GM18861 (cell line): ENCODE data around the gene MICAL2.

Experiments
- ATAC-seq: cut with Tn5 transposase; IDR thresholded peaks from one replicate; pipeline ENCODE4 v1.9.1; 2021; ENCODE audit not compliant: unreplicated experiment

The MICAL2 gene

DNA sequence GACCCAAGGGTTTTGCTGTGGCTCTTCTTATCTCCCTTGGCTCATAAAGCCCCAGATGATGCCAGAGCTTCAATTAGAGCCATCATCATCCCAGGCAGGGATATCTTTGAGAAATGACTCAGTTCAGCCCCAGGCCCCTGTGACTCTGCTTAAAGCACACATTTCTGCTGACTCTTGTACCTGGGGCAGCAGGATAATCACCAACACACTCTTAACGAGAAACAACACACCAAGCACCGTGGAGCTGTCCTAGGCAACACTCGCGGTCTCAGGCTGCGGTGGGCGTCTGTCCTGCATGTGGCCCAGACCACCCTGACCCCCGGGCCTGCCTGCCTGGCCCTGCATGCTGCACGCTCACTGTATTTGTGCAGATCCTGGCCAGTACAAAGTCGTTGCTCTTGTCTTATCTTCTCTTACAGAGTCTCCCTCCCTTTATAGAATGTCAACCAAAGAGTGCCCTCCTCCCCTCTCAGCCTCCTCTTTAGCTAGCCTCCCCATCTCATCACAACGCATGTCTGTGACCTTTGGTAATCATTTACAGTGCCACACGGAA is 152.8 kb downstream of the MICAL2 start:
- no peak for ATAC-seq

DNA sequence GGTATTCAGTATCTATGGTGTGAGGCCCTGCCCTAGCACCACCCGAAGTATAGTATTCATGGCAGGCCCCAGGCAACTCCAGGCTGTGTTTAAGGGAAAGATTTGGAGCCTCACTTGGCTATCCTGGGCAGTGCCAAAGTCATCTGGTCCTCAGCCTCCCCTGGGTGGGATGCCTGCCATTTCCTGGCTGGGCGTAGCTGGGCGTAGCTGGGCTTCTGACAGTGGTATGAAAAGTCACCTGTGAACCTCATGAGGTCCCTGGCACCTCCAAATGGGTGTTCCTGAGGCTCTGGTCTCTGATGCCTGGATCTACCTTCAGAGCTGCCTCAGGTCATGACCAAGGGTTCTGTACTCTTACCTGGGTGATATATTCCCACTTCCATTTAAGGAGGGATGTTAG is 154.0 kb downstream of the MICAL2 start:
- ATAC-seq, result no peak

DNA sequence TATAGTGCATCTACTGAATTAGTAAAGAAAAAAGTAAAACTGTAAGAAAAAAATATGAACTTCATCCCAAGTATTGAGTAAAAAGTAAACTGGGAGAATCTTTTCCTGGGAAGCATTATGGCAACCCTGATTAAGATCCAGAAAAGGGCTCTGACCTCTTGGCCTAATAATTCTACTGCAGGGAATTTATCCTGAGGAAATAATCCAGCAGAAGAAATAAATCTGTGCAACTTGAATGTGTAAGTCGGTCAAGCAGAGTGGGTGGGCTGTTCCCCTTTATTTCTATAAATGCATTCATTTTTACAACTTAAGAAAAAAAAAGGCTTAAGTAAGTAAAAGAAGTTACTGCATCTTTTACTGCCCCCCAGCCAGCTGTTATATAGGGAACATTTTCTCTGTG is 155.7 kb downstream of the MICAL2 start:
- no peak for ATAC-seq

DNA sequence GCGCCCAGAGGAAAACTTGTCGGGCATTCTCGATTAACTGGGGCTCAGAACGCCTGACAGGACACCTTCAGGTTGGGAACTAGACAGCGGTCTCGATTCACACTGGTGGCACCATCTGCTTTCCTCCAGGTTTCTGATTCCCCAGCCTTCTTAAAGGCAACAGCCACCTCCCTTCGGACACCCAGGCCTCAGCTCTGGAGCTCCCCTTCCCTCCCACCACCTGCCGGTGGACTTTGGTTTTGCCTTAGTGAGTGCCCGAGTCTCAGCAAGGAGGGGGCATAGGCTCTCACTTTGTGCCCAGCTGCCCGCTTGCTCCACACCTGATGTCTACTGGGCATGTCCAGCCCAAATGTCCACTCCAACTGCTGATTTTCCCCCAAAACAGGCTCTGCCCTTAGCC is 156.6 kb downstream of the MICAL2 start:
- ATAC-seq, result no peak

DNA sequence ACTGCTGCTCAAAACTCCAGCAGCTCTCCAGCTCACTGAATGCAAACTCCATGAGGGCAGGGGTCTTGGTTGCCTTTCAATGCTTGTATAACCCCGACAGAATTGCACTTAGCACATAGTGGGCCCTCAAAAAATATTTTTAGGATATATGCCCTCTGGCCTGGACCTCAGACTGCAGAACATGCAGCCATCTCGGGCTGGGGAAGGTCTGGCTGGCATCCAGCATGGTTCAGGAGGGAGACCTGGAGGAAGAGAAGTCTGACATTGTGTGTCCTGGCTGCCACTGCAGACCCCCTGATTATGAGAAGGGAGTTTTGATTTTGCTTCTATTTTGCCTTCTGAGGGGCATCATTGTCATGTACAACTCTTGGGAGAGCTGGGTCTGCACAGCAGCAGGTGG is 157.5 kb downstream of the MICAL2 start:
- ATAC-seq, result no peak

DNA sequence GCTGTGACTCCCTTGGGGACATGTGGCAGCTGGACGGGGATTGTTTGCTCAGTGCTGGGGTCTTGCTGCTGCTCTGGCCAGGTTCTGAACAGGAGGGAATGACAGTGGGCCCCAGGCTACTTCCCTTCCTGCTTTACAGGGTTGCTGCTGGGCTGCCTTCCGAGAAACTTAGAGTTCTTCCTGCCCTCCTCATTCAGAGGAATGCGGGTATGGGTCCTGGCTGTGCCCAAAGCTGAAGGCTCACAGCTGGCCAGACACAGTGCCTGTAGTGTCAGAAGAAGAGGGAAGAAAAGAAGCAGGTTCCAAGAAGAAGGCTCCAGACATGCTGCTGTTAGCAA is 158.7 kb downstream of the MICAL2 start:
- no peak for ATAC-seq

DNA sequence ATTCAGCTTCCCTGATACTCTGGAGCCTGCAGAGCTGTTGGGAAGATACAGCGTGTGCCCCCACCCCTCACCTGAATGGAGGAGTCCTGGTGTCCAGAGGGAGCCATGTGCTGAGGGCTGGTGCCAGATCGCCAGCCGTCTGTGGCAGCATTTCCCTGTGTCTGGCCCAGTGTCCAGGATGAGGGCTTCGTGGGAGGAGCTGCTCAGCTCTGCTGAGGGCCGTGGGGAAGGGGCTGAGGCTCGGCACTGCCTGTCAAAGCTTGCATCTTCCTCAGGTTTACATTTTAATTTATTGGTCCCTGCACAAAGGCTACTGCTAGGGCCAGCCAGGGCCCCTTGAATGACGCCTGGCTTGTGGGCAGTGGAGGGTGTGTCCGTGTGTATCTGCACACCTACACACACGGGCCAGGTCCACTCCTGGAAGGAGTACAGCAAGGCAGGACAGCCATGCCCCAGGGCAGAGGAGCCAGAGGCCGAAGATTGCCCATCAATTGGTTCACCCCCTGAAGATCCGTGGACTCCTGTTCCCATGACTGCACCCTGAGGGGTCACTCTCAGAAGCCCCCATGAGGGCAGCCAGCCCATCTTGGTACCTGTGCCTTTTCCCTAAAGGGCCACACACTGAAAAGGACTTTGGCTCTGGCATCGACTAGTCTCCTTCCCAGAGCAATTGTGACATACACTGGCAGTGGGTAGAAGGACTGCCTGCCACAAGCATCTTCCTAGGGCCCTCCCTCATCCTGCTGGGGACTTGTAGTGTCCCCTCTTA is 159.2 kb downstream of the MICAL2 start:
- ATAC-seq, result no peak

DNA sequence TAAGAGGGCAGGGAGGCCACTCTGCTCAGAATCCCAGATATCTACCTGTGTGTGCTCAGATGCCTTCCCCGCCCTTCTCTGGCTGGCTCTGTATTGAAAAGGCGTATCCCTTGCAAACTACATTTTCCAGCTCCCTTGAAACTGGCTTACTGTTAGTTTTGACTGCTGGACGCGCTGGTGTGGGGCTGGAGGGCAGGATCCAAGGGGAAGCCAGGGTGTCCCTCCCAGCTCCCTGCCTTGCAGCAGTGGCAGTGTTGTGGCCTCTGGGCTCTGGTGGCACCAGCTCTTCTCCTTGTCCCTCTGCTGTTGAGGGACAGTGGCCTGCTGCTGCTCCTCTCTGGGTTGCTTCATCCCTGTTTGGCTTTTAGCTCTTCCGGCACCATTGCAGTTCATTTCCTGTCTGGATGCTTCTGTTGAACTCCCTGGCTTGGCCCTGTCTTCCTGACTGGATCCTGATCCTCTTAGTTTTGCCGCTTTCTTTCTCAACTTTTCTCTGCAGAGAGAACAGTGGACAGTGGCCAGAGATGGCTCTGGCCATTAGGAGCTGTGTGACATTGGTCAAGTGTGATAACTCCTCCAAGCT is 159.9 kb downstream of the MICAL2 start:
- no peak for ATAC-seq

DNA sequence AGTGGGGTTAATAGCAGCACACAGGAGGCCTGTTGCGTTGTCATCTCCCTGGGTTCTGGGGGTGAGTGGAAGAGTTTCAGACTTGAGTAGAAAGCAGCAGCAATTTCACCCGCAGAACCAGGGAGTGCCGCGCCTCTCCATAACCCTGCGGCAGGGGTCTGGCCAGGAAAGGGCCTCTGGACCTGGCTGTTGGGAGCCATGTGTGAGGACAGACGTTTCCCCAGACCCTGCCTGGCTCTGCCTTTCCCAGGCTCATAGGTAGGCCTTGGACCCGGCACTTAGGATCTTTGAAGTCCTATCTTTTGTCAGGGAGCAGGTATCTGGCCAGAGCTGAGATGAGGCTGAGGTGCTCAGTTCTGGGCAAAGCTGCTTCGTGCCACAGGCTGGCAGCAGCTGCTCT is 160.4 kb downstream of the MICAL2 start:
- ATAC-seq, result no peak

DNA sequence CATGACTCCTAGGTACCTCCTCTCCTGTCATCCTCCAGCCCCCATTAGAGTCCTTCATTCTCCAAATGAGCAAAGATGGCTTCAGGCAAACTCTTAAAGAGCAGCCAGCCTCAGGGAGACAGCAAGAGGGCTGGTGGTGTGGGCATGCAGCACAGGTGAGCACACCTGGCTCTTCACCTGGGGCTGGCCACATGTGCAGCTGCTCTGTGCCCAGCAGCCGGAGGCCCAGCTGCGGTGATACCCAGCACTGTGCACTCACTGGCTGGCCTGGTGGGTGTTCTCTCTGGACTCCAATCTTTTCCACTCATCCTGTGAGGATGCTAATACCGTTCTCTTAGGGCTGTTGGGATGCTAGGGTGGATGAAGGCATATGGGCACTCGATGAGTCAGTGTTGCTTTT is 160.9 kb downstream of the MICAL2 start:
- no peak for ATAC-seq

DNA sequence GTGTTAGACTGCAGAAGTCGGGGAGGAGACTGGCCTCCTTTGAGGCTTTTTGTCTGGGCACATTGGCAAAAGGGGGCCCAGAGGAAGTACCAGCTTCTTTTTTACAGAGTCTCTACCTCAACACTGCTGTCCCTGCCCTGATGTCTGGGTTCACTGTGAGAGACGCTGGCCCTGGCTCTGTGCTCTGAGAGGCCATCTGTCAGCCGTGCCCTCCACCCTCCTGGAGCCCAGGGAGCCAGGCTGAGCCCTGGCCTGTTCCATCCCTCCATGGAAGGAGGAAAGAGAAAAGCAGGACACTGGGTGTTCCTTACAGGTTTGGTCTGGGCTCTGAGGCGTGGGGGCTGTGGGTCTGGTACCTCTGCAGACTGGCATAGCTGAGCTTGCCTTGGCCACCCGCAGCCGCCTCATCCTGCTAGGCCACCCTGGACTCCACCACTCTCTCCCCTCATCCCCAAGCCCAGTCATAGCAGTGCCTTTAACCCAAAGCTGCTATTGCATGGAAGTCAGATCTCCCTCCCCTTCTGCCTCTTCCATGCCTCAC is 161.5 kb downstream of the MICAL2 start:
- ATAC-seq, result no peak

DNA sequence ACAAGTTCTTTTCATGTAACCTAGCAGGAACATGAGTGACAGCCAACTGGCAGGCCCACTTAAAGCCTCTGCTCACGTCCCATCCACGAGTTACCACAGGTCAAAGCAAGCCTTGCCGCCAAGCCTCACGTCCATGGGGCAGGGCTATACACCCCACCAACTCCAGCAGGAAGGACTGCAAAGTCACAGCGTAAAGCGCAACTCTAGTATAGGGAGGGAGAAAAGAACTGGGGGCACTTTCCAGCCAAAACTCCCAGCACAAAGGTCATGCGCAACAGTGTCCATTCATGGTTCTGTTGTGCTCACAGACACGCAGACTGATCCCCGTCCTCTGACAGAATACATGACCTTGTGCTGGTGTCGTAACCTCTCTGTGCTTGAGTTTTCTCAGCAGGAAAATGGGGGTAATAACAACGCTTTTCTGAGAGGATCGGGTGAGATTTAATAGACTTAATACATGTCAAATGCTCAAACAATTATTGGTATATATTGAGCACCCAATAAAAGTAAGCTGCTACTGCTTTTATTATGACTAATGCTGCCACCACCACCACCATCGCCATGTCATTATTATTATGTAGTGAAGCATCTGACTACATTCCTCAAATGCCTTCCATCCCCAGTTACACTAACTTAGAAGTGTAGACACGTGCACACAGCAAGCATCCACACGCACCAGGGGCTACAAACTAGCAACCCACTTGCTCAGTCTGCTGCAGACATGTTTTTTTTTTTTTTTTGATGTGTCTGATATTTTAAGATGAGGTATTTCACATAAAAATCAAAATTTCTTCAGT is 162.6 kb downstream of the MICAL2 start:
- no peak for ATAC-seq

DNA sequence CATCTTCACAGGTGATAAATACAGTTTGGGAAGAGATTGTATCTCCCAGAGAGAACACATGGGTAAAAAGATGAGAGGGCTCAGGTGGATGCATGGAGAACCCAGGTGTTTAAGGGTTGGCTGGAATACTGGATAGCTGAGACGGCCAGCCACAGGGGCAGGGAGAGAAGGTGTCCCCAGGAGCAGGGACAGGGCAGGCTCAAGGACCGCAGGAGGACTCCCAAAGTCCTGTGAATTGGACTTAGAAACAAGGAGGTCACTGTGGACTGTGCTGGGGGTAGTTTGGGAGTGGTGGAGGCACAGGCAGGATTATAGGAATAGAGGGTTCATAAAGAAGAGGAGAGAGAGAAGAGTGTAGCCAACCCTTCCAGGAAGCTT is 163.2 kb downstream of the MICAL2 start:
- ATAC-seq, result no peak

DNA sequence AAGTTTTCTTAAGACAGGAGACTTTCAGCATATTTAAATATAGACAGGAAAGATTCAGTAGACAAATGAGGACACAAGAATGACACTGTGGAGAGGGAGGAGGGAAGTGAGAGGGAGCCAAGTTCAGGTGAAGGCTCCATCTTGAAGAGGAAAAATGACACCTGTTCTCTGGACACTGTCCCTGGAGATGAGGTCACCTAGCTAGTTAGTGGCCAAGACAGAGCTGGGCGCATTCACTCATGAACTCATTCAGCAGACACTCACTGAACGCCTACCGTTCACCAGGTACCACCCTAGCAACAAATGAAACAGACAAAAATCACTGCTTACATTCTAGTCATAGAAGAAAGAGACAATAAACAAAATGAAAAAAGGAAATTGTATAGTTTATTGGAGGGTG is 163.7 kb downstream of the MICAL2 start:
- no peak for ATAC-seq

DNA sequence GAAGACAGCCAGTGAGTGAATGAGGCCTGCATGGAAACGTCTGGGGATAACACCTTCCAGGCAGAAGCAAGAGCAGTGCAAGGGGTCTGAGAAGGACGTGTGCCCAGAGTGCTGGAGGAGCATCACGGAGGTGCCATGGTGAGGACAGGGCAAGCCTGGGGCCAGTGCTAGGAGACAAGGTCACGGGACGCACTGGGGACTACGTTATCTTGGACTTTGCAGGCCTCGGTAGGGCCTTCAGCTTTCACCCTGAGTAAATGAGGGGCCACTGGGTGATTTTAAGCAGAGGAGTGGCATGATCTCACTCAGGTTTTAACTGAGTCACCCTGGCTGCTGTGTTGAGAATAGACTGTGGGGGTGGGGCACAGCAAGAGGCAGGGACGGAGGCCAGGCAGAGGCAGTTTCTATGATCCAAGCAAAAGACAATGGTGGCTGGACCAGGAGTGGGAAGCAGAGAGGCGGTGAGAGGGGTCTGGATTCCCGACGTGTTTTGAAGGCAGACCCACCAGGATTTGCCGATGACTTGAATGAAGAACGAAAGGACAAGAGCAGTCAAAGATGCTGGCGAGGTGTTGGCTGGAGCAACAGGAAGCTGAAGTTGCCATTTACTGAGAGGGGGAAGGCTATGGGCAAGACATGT is 164.3 kb downstream of the MICAL2 start:
- ATAC-seq, result no peak

DNA sequence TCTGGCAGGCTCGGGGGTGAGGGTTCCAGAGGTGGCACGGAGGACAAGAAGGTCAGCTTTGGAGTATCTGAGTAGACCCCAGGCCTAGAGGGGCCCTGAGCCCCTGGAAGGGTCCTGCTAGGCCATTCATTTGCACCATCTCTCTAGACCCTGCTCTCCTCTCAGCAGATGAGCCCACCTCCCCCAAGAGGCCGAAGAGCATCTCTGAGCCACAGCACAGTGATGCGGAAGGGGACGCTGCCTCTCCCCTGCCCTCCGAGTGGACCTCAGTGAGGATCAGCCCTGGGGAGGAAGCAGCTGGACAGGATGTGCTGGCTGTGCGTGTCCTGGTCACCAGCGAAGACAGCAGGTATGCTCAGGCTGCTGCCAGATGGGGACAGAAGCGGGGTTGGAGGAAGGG is 165.4 kb downstream of the MICAL2 start:
- no peak for ATAC-seq

DNA sequence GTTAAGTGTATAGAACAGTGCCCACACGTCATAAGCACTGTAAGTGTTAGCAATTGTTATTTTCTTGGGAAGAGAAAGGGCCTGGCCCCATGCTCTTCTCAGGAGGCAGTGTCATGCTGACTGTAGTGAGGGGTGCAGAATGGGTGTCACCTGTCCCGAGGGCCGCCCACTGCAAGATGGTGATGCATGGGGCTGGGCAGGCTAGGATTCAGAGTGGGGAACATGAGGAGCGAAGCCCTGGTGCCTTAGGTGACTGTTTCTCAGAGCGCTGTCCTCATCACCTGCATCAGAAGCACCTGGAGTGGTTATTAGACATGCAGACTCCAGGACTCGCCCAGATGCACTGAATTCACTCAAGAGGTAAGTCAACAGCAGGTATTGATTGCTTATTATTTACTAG is 166.0 kb downstream of the MICAL2 start:
- ATAC-seq, result no peak

DNA sequence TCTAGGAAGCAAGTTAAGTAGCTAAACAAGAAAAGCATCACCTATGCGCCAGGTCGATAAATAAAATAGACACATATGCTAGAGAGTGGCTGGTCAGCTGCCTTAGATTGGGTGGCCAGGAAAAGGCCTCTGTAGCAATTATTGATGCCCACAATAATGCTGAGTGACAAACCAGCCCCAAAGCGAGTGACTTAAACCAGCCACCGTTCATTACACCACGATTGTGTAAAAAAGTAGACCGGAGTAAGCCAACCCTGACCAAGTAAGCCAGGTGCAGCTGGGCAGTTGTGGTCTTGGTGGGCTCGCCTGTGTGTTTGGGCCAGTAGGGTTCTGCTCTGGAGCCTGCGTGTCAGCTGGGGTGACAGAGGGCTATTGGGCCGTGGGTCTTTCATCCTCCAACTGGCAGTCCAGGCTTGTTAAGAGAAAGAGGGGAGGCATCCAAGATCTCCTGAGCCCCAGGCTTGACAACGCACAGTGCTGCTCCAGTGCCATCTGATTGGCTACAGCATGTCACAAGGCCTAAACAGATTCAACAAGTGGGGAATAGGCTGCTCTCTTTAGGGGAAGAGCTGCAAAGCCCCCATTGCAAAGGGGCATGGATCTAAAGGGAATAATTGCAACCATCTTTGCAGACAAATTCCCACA is 166.6 kb downstream of the MICAL2 start:
- no peak for ATAC-seq

DNA sequence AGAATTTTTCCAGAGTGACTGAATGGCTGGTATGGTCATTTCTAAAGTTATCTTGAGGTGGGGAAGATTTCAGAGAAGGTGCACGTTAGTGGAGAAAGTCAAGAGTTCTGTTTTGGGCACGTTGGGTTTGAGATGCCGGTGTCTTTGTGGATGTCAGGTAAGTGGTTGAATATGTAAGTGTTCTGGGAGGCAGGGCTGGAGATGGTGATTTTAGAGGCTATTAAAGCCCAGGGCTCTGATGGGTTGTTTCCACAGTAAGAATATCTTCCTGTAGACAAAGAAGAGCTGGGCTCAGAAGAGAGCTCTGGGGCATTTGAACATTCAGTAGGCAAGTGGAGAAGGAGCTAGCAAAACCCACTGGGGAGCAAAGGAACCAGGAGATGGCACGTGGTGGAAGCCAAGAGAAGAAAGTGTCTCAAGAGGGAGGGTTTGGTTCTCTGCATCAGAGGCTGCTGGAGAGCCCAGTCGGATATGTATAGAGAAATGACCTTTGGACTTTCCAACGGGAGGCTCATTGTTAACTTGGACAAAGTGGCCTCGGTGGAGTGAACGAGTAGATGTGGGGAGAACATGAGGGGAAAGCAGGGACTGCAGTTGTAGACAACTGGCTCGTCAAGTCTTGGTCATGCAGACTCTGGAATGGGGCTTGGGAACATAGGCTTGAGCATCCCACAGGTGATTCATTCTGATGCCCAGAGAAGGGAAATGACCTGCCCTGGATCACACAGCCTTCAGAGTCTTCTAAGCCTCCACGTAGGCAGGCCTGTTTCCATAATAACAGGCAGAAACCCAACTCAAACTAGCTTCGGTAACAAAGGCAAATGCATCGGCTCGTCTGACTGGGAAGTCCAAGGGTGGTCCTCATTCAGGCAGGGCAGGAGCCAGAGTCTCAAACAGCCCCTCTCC is 168.6 kb downstream of the MICAL2 start:
- no peak for ATAC-seq

DNA sequence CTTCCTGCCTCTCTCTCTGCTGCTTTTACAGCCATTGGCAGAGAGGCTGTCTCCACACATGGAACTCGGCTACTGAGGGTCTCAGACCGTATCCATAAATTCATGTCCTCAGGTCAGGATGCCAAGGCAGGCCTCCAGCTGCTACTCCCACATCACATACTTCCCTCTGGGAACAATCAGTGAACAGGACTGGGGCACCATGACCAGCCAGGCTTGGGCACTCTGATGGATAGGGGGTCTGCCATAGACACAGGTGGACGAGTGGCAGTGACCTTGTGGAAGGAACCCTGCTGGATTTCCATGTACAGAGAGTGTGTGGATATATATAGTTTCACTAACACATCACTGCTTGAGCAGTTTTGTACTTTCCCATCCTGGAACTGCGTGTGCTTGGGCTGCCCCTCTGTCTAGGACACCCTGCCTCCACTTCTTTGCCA is 169.3 kb downstream of the MICAL2 start:
- ATAC-seq, result no peak
